ENCODE results near the gene BIRC6.

DNA sequence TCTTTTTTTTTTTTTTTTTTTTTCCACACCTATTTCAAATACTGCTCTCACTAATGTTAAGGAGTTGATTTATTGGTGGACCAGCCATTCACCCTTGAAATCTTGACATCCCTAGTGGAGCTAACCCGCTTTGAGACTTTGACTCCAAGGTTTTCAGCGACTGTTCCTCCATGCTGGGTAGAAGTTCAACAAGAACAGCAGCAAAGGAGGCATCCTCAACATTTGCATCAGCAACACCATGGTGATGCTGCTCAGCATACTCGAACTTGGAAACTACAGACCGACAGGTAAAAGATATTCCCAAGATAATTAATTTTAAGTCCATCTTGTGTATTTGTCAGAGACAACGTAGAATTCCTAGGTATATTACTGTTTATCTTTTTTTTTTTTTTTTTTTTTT lies 74.0 kb downstream of the BIRC6 start:
- TF ChIP-seq, protein P1, sequence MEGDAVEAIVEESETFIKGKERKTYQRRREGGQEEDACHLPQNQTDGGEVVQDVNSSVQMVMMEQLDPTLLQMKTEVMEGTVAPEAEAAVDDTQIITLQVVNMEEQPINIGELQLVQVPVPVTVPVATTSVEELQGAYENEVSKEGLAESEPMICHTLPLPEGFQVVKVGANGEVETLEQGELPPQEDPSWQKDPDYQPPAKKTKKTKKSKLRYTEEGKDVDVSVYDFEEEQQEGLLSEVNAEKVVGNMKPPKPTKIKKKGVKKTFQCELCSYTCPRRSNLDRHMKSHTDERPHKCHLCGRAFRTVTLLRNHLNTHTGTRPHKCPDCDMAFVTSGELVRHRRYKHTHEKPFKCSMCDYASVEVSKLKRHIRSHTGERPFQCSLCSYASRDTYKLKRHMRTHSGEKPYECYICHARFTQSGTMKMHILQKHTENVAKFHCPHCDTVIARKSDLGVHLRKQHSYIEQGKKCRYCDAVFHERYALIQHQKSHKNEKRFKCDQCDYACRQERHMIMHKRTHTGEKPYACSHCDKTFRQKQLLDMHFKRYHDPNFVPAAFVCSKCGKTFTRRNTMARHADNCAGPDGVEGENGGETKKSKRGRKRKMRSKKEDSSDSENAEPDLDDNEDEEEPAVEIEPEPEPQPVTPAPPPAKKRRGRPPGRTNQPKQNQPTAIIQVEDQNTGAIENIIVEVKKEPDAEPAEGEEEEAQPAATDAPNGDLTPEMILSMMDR (IDR thresholded peaks at IDR 0.05) = no peak
- TF ChIP-seq EP300 (IDR thresholded peaks at IDR 0.05) = no peak
- TF ChIP-seq, protein P2, sequence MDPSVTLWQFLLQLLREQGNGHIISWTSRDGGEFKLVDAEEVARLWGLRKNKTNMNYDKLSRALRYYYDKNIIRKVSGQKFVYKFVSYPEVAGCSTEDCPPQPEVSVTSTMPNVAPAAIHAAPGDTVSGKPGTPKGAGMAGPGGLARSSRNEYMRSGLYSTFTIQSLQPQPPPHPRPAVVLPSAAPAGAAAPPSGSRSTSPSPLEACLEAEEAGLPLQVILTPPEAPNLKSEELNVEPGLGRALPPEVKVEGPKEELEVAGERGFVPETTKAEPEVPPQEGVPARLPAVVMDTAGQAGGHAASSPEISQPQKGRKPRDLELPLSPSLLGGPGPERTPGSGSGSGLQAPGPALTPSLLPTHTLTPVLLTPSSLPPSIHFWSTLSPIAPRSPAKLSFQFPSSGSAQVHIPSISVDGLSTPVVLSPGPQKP (IDR thresholded peaks at IDR 0.05; ENCODE audit: low read depth, low read length) = no peak
- TF ChIP-seq TFCP2L1 (CRISPR knock-in tag; IDR thresholded peaks at IDR 0.05) = no peak
- no peak for TF ChIP-seq POLR2A (IDR thresholded peaks at IDR 0.05; ENCODE audit: low read length)
- TF ChIP-seq, protein P3, sequence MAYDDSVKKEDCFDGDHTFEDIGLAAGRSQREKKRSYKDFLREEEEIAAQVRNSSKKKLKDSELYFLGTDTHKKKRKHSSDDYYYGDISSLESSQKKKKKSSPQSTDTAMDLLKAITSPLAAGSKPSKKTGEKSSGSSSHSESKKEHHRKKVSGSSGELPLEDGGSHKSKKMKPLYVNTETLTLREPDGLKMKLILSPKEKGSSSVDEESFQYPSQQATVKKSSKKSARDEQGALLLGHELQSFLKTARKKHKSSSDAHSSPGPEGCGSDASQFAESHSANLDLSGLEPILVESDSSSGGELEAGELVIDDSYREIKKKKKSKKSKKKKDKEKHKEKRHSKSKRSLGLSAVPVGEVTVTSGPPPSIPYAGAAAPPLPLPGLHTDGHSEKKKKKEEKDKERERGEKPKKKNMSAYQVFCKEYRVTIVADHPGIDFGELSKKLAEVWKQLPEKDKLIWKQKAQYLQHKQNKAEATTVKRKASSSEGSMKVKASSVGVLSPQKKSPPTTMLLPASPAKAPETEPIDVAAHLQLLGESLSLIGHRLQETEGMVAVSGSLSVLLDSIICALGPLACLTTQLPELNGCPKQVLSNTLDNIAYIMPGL (CRISPR knock-in tag; IDR thresholded peaks at IDR 0.05; ENCODE audit: borderline replicate concordance) = no peak
- TF ChIP-seq, protein P4, sequence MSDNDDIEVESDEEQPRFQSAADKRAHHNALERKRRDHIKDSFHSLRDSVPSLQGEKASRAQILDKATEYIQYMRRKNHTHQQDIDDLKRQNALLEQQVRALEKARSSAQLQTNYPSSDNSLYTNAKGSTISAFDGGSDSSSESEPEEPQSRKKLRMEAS (IDR thresholded peaks at IDR 0.05) = no peak
- no peak for TF ChIP-seq RFX5 (IDR thresholded peaks at IDR 0.05)
- no peak for TF ChIP-seq HDAC2 (IDR thresholded peaks at IDR 0.05)
